Myocyte (in vitro differentiated cells): ENCODE results near the gene SGK2. TPM values are rescaled to one million over a fixed set of nuclear protein-coding genes. Genes with fewer than 3 reads are reported as not detected.

Experiments used
- DNase-seq: peaks from one replicate; pipeline ENCODE4 v3.0.0-alpha.2; 2012; ENCODE audit warnings: low read depth
- total RNA-seq: library from RNA; depleted of rRNA; stranded (reverse); fragments of >200 nt; gene quantifications from 2 replicates; pipeline ENCODE4 v1.2.3, GENCODE V29; 2014

Gene SGK2
- total RNA-seq, 1 donor from 2014 or later = 0.19 TPM

DNA sequence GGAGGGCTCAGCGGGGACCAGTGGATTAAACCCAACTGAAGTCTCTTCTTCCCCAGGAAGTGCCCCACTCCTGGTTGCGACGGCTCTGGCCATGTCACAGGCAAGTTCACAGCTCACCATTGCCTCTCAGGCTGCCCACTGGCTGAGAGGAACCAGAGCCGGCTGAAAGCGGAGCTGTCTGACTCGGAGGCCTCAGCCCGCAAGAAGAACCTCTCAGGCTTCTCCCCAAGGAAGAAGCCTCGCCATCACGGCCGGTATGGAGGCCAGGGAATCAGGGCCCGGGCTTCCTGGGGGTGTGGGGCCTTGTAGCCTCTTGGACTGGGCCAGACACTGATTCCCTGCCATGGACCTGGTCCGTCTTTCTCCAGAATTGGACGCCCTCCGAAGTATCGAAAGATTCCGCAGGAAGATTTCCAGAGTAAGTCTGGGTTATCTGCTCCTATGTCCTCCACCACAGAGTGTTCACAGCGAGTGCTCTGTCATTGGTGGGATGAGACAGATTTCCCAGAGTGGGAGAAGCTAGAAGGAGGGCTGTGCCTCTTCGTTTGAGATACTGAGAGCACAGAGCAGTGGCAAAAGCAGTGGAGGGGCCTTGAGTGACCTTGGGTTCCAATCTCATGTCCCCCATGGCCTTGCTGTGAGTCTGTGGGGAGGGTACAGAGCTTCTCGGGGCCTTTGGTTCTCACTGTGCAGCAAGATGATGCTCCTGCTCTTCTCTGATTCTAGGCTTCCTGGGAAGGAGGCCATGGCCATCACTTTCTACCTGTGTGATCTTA lies 22.6 kb upstream of the SGK2 start:
- DNase-seq = no peak

DNA sequence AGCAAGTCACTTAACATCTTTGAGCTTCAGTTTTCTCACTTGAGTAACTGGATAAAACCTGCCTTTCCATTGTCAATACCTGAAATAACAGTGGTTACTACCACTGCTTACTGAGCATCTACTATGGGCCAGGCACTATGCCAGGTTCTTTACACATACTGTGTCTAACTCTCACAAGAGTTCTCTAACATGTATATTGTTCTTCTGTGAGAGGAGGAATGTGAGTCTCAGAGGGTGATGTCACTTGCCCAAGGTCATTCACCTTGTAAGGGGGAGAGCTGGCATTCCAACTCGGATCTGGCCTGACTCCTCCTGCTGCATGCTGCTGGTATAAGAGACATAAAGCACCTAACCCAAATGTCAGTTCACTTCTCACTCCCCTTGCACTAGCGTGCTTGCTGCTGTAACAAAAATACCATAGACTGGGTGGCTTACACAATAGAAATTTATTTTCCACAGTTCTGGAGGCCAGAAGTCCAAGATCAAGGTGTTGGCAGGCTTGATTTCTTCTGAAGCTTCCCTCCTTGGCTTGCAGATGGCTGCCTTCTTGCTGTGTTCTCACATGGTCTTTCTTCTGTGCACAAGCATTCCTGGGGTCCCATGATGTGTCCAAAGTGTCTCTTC lies 21.9 kb upstream of the SGK2 start:
- DNase-seq = no peak

DNA sequence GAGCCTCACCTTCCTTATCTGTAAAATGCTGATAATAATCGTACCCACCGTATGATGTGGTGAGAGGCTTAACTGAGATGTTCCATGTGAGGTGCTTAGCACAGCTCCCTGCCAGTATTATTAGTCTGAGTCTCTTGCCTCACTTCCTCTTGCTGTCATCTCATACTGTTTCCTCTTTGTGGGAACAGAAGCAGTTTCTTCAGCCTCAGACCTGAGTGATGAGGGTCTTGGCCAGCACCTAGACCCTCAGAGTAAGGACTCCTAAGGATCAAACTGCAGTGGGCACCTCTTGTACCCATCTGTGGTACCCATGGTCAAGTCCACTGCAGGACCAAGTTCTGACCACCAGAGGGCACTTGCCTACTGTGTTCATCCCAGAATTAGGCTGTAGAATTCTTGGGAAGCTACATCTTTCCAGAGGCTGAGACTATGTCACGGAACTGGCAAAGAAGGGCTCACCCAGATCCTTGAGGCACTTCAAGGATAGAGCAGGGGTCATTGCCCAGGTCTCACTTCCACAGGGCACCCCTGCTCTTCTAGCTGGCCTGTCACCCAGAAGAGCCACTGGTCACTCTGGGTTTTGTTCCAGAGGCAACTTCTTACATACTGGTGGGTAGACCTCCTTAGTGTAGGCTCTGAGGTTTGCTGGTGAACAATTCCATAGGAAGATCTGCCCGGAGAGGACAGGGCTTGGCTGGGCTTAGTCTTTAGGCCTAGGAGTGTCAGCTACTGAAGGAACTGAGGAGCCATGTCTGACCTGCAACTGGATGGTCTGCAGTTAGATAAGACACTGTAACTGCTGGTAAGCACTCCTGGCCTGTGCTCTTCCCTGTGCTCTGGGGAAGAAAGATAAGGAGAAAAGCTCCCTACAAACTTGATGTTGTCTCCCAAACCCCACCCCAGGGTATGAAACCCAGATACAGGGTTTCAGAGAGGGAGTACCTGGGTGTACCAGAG lies 20.6 kb upstream of the SGK2 start:
- DNase-seq = peak; percentile 73

DNA sequence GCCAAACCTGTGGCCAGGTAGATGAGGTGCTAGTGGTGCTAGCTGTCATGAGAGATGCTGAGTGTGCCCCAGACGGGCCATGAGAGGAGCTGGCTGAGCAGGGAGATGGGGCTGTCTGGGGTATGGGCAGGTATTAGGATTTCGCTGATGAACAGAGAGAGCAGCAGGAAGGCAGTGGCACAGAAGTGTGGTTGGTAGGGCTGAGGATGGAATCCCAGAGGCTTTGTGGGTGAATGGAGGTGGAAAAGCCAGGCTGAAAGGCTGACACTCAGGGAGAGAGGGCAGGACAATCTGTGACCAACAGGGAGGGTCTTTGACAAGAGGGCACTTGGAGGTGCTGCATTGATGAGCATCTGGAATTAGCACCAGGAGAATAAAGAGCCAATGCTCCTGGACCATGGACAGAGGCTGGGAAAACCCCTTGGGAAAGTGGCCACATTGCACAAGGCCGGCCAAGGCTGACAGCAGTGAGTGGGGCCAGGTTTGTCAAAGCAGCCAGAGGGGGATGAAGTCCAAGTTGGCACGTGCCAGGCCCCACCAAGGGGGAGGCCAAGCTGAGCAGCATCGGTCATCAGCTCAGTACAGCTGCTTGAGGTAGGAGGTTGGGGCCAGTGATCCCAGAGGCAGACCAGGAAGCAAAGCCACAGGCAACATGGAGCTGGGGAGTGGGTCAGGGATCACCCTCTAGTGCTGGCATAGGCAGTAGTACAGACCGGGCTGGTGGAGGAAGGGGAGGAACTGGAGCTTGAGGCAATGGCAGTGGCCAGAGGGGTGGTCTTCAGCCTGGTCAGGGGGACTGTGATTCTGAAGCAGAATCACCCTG lies 19.7 kb upstream of the SGK2 start:
- peak; percentile 32 for DNase-seq

DNA sequence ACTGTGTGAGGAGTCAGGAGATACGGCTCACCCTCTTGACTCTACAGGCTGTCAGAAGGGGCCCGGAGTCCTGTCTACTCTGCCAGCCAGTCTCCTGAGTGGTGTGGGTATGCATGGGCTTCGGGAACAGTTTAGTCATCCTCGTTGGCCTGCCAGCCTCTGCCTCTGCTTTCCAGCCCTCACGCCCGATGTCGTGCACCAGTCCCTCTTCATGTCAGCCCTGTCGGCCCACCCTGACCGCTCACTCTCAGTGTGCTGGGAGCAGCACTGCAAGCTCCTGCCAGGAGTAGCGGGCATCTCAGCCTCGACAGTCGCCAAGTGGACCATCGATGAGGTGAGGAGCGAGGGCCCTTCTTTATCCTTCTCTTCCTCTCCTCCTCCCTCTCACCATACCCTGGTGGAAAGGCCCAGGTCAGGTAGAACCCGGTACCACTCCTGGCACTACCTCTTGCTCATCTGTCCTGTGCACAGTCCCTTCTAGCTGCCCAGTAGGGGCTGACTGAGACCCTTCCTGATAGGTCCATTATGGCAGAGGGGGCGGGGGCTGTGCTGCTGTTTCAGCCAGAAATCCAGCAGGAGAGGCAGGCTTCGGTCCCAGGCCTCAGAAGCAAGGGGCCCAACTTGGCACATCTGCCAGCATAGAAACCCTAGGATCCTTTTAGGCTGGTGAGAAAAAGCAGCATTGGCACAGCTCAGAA lies 18.7 kb upstream of the SGK2 start:
- no peak for DNase-seq

DNA sequence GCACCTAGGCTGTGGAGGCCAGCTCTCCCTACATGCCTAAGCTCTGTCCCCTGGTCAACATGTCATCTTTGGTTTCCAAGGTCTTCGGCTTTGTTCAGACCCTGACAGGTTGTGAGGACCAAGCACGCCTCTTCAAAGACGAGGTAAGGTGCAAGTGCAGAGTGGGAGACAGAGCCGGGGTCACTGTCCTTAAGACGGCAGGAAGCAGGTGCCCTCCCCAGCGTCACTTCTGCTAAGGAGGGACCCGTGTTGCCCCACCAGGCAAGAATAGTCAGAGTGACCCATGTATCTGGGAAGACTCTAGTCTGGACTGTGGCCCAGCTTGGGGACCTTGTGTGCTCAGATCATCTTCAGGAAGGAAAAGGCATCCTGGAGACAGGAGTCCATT lies 18.2 kb upstream of the SGK2 start:
- DNase-seq = no peak

DNA sequence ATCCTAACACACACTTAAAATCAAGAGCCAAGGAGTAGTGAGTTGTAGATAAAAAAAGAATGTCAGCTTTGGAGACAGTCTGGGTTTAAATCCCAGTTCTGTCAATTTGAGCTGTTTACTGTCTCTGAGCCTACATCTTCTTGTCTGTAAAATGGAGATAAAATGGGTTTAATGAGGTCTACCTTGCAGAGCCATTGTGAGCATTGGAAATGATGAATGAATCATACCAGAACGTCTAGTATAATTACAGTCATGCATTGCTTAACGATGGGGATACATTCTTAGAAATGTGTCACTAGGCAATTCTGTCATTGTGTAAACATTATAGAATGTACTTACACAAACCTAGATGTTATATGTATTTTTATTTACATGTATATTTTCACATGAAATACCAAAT lies 17.6 kb upstream of the SGK2 start:
- no peak for DNase-seq

DNA sequence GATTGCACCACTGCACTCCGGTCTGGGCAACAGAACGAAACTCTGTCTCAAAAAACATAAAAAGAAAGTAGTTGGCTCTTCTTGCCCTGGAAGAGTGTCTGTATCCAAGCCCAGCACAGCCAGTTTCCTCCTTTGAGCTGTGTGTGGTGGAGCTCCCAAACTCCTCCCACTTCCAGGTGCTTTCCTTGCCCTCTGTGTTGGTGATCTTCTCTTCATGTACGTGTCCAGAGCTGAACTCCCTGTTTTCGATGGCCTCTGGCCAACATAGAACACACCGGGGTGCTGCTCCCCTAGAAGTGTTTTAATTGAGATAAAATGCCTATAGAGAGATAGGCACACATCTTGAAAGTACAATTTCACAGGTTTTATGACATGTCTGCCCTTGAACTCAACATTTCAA lies 16.7 kb upstream of the SGK2 start:
- DNase-seq = no peak

DNA sequence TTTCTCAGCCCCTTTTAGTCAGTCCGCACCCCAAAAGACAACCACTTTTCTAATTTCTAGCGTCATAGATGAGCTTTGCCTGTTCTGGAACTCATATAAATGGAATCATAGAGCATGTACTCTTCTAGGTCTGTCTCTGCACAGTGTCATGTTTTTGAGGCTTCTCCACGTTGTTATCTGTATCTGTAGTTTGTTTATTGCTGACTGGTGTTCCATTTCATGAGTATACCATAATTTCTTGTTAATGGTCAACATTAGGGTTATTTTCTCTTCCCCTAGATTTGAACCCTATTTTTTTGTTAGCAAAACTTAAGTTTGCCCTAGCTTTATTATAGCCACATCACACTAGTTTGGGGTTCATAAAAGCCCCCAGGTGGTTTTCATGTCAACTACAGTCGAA lies 16.2 kb upstream of the SGK2 start:
- no peak for DNase-seq

DNA sequence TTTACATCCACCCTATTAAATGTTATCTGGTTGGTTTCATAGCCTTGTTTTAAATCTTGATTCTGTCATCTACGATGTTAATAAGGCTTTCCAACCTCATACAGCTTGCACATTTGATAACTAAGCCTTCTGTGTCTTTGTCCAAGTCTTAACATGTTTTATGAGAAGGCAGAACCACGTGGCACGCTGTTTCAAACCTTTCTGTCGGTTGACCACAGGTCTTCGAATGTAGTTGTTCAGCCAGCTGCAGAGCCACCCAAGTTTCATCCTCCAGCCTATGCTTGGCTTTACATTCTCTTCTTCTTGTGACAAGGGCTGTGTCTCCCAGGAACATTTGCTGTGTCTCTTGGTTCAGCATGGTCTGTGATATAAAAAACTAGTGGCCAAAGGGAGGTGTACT lies 15.7 kb upstream of the SGK2 start:
- no peak for DNase-seq

DNA sequence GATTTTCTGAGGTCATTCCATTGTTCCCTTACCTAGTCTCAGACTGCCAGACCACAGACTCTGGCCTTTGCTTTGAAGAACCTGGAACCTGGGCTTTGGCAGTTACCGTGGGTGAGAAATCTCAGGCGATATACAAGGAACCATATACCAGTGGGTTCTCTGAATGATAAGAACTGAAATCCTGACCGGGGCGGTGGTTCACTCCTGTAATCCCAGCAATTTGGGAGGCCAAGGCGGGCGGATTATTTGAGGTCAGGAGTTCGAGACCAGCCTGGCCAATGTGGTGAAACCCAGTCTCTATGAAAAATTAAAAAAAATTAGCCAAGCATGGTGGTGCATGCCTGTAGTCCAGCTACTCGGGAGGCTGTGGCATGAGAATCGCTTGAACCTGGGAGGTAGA lies 14.3 kb upstream of the SGK2 start:
- no peak for DNase-seq

DNA sequence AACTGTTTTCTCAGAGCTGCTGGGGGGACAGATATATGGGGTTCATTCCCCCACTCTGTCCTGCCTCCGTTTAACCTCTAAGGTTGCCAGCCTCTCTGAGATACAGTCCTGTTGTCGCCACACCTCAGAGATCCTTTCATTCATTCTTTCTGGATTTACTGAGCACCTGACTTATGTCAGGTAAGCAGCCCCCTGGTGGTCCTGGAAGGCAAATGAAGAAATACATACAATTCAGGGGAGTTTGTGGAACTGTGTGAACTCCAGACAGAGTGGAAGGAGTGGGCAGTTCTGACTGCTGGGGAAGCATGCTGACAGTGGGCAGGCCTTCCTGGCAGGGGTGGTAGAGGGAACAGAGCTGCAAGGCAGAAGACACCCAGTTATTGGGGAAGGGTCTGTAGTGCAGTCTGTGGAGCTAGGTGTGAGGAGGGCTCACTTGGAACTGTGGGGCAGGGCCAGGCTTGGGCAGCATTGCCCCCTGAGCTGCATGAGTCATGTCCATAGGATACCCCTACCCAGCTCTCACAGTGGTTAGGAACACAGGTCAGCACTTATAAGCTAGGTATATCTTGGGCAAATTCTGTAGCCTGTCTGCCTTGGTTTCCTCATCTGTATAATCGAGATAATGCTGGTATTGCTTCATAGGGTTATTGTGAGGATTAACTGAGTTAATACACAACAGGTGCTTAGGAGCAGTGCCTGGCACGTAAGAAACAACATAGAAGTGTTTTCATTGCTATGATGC lies 12.8 kb upstream of the SGK2 start:
- DNase-seq = no peak

DNA sequence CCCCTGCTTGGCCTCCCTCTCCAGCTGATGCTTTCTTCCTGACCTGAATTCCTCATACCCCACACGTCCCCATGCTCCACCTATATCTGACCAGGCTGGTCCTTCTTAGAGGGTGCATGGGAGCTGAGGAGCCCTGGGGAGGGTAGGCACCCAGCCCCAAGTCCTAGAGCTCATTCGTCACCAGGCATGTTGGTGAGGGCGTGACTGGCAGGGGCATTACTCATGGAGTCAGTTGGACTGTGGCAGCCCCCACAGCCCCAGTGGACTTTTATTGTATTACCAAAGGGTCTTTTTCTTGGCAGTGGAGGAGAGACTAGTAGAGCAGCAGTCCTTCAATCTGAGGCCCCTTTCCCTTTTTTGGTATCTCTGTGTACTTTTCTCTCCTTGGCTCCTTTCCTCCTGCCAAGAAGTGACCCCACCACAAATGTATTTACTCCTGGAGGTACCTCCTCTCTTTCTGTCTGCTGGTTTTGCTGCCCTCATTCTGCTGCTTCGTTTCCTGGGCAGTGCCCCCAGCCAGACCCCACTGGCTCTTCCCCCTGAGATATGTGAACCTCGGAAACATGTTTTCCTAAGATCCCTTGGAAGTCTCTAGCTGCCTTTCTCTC lies 10.4 kb upstream of the SGK2 start:
- DNase-seq = no peak

DNA sequence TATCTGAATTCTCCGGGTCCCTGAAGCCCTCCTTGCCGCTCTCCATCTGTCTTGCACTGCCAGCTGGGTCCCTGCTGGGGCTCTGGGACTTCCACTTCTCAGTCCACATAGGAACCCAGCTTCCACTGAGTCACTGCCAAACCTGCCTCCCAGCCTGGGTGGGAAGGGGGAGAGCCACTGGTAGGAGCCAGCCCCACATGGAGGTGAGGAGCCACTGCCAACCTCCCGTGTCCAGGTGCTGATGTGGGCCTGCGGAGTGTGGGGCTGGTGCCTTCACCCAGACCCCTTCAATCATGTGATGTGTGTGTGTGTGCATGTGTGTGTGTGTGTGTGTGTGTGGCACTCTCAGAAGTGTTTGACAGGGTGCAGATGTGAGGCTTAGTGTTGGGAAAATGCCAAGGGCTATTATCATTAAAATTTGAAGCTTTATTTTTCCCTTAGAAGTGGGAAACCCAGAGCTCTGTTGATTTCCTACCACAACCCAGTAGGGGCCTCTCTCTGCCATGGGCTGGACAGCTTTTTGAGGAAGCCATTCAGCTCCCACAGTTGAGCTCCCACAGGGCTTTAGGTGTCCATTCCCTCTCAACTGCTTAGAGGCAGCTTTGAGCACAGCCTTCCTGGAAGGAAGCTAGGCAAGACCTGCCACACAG lies 9.3 kb upstream of the SGK2 start:
- DNase-seq = no peak

DNA sequence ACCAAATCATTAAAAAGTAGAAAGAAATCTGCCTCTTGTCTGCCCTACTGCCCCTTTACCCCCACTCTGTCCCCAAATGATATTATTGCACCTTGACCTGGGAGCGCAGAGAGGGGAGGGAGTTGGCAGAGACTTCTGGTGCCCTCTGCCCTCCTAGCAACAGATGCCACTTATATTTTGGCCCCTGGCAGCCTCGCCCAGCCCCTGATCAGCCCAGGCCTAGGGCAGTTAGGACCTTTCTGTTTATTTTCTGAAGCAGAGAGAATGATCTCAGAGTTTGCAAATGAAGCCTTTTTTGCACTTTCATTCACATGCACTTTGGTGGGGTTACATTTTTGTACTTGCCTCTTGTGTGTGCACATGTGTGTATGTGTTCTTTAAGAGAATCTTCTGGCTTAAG lies 8.4 kb upstream of the SGK2 start:
- no peak for DNase-seq

DNA sequence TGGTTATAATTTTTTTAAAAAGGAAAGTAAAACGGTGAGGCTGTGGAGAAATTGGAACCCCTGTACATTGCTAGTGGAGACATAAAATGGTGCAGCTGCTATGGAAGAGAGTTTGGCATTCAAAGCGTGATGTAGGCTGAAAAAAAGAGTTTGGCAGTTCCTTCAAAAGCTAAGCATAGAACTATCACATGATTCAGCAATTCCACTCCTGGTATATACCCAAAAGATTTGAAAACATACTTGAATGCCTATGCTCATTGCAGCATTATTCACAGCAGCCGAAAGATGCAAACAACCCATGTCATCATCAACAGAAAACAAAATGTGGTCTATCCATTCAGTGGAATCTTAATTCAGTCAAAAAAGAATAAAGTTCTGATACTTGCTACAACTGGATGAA lies 4.5 kb upstream of the SGK2 start:
- DNase-seq = no peak

DNA sequence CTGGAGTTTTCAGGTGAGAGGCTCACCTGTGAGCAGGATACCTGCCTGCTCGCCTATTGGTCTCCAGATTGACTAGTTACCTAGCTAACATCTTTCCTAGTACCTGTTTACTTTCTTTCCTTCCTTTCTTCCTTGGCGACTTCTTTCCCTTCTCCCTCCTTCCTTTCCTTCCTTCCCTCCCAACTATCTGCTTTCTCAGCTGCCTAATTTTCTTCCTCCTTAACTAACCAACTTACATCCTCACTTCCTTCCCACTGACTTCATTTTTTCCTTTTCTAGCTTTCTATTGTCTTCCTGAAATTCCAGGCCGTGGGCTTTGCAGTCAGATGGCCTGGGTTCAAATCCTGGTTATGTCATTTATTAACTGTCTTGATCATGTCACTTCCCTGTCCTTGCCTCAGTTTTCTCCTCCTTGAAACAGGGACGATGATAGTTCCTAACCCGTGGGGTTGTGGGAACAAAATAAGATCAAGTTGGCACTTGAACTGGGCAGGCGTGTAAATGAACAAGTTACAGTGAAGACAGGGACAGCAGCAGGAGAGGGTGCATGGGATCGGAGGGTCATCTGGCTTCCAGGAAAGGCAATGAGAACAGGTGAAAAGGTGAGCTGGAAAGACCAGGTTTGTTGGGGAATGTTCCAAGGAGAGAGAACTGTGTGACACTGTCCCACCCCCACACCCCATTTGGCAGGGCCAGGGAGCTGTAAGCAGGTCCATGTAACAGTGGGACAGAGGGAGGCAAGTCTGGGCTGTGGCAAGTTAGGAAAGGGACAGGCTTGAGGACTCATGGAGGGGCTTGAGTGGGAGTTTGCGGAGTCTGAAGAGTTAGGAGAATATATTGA lies 540 bp downstream of the SGK2 start:
- DNase-seq = no peak

DNA sequence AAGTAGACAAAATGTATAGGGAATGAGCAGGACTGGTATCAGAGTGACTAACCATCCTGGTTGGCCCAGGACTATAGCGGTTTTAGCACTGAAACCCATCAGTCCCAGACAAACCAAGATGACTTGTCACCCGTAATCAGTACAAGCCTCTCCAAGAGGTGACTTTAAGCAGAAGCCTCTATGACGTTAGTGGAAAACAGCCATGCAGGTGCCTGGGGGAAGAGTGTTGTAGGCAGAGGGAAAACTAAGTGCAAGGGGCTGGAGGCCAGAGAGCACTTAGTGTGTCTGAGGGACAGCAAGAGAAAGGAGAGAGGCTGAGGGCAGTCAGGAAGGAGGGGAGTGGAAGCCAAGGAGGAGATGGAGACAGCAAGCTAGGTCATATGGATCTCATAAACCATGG lies 2.1 kb downstream of the SGK2 start:
- DNase-seq = no peak
